ENCODE data around the gene CLASP1.

DNA sequence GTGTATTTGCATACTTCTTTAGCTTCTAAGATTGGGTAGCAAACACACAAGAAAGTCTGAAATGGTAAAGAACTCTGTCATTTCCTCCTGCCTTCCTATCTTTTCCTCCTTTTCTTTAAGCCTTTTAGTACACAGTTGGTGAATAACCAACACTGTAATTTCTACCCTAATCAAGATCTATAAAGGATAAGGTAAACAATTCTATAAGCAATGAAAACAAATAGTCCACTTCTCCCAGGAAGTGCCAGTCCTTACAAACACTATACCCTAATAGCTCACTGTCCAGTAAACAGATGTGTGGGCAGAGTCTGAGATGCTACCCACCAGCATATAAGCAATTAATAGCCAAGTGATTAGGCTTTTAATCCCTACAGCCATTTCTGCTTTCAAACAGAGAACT lies 283.2 kb downstream of the CLASP1 start:
- TF ChIP-seq, protein P1, sequence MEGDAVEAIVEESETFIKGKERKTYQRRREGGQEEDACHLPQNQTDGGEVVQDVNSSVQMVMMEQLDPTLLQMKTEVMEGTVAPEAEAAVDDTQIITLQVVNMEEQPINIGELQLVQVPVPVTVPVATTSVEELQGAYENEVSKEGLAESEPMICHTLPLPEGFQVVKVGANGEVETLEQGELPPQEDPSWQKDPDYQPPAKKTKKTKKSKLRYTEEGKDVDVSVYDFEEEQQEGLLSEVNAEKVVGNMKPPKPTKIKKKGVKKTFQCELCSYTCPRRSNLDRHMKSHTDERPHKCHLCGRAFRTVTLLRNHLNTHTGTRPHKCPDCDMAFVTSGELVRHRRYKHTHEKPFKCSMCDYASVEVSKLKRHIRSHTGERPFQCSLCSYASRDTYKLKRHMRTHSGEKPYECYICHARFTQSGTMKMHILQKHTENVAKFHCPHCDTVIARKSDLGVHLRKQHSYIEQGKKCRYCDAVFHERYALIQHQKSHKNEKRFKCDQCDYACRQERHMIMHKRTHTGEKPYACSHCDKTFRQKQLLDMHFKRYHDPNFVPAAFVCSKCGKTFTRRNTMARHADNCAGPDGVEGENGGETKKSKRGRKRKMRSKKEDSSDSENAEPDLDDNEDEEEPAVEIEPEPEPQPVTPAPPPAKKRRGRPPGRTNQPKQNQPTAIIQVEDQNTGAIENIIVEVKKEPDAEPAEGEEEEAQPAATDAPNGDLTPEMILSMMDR (IDR thresholded peaks at IDR 0.05) = no peak
- TF ChIP-seq POLR2A (IDR thresholded peaks at IDR 0.05) = no peak
